Measurements from ENCODE around the gene RBM42. TPM values are rescaled to one million over a fixed set of nuclear protein-coding genes. Genes with fewer than 3 reads are reported as not detected.

RBM42 gene
- total and polyA plus RNA-seq, 9 of the 15 experiments (the other 6 are each of a cell fraction or from before 2014, with no cell fraction given), result 5.7 to 149 (median 32.4) TPM

DNA sequence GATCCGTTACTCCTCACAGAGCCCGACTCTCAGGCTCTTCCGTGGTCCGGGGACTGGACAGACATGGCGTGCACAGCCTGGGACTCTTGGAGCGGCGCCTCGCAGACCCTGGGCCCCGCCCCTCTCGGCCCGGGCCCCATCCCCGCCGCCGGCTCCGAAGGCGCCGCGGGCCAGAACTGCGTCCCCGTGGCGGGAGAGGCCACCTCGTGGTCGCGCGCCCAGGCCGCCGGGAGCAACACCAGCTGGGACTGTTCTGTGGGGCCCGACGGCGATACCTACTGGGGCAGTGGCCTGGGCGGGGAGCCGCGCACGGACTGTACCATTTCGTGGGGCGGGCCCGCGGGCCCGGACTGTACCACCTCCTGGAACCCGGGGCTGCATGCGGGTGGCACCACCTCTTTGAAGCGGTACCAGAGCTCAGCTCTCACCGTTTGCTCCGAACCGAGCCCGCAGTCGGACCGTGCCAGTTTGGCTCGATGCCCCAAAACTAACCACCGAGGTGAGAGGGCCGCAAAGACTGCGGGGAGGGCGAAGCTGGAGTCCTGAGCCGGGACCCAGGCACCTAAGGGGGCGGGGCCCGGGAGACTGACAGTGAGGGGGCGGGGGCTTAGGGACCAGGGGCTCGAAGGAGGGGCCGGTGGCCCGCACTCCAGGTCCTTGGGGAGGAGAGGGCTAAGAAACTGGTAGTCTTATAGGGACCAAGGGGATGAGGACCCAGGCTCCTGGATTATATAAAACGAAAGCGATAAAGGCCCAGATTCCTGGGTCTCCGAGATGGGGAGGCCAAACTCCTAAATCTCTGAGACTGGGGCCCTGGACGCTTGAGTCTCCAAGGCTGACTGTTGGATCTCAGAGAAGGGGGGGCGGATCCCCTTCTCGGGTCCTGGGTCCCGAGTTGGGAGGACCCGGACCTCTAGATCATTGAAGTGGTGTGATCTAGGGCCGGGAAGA lies 14.7 kb downstream of the RBM42 start (continued):
- TF ChIP-seq, protein P1, sequence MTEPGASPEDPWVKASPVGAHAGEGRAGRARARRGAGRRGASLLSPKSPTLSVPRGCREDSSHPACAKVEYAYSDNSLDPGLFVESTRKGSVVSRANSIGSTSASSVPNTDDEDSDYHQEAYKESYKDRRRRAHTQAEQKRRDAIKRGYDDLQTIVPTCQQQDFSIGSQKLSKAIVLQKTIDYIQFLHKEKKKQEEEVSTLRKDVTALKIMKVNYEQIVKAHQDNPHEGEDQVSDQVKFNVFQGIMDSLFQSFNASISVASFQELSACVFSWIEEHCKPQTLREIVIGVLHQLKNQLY (CRISPR knock-in tag; conservative IDR thresholded peaks at IDR 0.05), result 0 out of 4 replicates have a peak, but pooled peaks of 1 of the 2 experiments have one; percentile 40
- TF ChIP-seq PTTG1 (tag; IDR thresholded peaks at IDR 0.05; ENCODE audit: low read depth) (no peak), ZNF354B (CRISPR knock-in tag; IDR thresholded peaks at IDR 0.05) (no peak), ESRRA (IDR thresholded peaks at IDR 0.05; ENCODE audit: borderline replicate concordance, low read depth) (peak; percentile 49; the same call in 1 of the 2 replicates), MTA1 (IDR thresholded peaks at IDR 0.05; ENCODE audit: borderline replicate concordance) (no peak), HMGN3 (IDR thresholded peaks at IDR 0.05; ENCODE audit: borderline replicate concordance, extremely low read depth, insufficient read length, low read depth, low read length) (peak; percentile 88), FOXK2 (conservative IDR thresholded peaks at IDR 0.05 in 1 of 2, IDR thresholded peaks at IDR 0.05 in 1 of 2; ENCODE audit: low read depth in 2 of 2) (peak in 1 of 2 experiments; percentile 99; a peak in 2 of 4 replicates), ZBTB1 (CRISPR knock-in tag; IDR thresholded peaks at IDR 0.05; ENCODE audit: borderline replicate concordance, low read depth) (peak; percentile 83), NR1H2 (CRISPR knock-in tag; IDR thresholded peaks at IDR 0.05) (no peak), ARID1B (IDR thresholded peaks at IDR 0.05) (peak; percentile 52), MEF2D (tag; conservative IDR thresholded peaks at IDR 0.05; ENCODE audit: low read depth) (no peak), ZNF41 (CRISPR knock-in tag; conservative IDR thresholded peaks at IDR 0.05) (no peak)
- TF ChIP-seq, protein P2, sequence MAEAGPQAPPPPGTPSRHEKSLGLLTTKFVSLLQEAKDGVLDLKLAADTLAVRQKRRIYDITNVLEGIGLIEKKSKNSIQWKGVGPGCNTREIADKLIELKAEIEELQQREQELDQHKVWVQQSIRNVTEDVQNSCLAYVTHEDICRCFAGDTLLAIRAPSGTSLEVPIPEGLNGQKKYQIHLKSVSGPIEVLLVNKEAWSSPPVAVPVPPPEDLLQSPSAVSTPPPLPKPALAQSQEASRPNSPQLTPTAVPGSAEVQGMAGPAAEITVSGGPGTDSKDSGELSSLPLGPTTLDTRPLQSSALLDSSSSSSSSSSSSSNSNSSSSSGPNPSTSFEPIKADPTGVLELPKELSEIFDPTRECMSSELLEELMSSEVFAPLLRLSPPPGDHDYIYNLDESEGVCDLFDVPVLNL (CRISPR knock-in tag; IDR thresholded peaks at IDR 0.05; ENCODE audit: low read depth), result peak; percentile 83
- TF ChIP-seq, protein P3, sequence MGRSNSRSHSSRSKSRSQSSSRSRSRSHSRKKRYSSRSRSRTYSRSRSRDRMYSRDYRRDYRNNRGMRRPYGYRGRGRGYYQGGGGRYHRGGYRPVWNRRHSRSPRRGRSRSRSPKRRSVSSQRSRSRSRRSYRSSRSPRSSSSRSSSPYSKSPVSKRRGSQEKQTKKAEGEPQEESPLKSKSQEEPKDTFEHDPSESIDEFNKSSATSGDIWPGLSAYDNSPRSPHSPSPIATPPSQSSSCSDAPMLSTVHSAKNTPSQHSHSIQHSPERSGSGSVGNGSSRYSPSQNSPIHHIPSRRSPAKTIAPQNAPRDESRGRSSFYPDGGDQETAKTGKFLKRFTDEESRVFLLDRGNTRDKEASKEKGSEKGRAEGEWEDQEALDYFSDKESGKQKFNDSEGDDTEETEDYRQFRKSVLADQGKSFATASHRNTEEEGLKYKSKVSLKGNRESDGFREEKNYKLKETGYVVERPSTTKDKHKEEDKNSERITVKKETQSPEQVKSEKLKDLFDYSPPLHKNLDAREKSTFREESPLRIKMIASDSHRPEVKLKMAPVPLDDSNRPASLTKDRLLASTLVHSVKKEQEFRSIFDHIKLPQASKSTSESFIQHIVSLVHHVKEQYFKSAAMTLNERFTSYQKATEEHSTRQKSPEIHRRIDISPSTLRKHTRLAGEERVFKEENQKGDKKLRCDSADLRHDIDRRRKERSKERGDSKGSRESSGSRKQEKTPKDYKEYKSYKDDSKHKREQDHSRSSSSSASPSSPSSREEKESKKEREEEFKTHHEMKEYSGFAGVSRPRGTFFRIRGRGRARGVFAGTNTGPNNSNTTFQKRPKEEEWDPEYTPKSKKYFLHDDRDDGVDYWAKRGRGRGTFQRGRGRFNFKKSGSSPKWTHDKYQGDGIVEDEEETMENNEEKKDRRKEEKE (IDR thresholded peaks at IDR 0.05; ENCODE audit: borderline replicate concordance in 1 of 2, control insufficient read depth in 1 of 2, low read depth in 2 of 2, low read length in 1 of 2), result peak in 1 of 2 experiments; percentile 94; a peak in 2 of 4 replicates

Data from K562 (cell line).